B cell (primary cell): ENCODE data around the gene PLD1. TPM values are rescaled to one million over a fixed set of nuclear protein-coding genes. Genes with fewer than 3 reads are reported as not detected.

ENCODE experiments used
- ATAC-seq: fragments of 200-7000 bp; cut with Tn5 transposase; one replicate; pipeline ENCODE4 v1.10.0; 2021; ENCODE audit warnings: low read depth, mild to moderate bottlenecking, moderate number of reproducible peaks, moderate library complexity
- CTCF ChIA-PET: fragments of 350-600 bp; sonication (Branson Sonifier 250); formaldehyde crosslinking; loops from one replicate; lab custom pipeline; 2021; ENCODE audit warnings: antibody characterized with exemption, inconsistent platforms; lab: Charles Lee
- POLR2A ChIA-PET: fragments of 350-600 bp; sonication (Branson Sonifier 250); formaldehyde crosslinking; loops from one replicate; lab custom pipeline; 2021; ENCODE audit warnings: antibody characterized with exemption; lab: Charles Lee
- DNase-seq: peaks from one replicate; pipeline ENCODE4 v3.0.0; 2013
- H2AFZ ChIP-seq: 2 replicates; pipeline ENCODE4 v1.6.1; 2012; ENCODE audit warnings: mild to moderate bottlenecking, low read depth, low read length; ENCODE audit not compliant: insufficient read depth, poor library complexity, severe bottlenecking
- H3K27ac ChIP-seq, 2 donors: 1 replicate in 1 of 2; 2 replicates in 1 of 2; pipeline ENCODE4 v1.5.1; 2012 to 2013; ENCODE audit warnings: low read length in 2 of 2, mild to moderate bottlenecking in 2 of 2, moderate library complexity in 1 of 2
- H3K27me3 ChIP-seq, 4 experiments: fragments of 200-600 bp in 1 of 4; sonication (generic) in 1 of 4; replicated peaks in 1 of 4; 1 replicate in 2 of 4; 2 replicates in 2 of 4; pipeline versions ENCODE4 v1.6.1 to v1.7.0; 2013 to 2016; ENCODE audit warnings: low read length in 3 of 4, mild to moderate bottlenecking in 2 of 4, mixed read lengths in 1 of 4, moderate library complexity in 1 of 4; ENCODE audit not compliant: insufficient read depth in 4 of 4, control insufficient read depth in 3 of 4; ENCODE audit errors: control extremely low read depth in 1 of 4
- H3K36me3 ChIP-seq, 2 experiments: replicated peaks in 1 of 2; 1 replicate in 1 of 2; 2 replicates in 1 of 2; pipeline versions ENCODE4 v1.6.1 to v1.7.1; 2013; ENCODE audit warnings: low read length in 1 of 2; ENCODE audit not compliant: insufficient read depth in 2 of 2, control insufficient read depth in 1 of 2; ENCODE audit errors: control extremely low read depth in 1 of 2, extremely low read depth in 1 of 2
- H3K4me1 ChIP-seq, 2 donors: fragments of 200-600 bp in 1 of 2; sonication (generic) in 1 of 2; 1 replicate in 1 of 2; 2 replicates in 1 of 2; pipeline versions ENCODE4 v1.5.1 to v1.6.1; 2013 to 2017; ENCODE audit warnings: low read length in 2 of 2; ENCODE audit not compliant: control insufficient read depth in 2 of 2, insufficient read depth in 2 of 2
- H3K4me2 ChIP-seq: replicated peaks from 2 replicates; pipeline ENCODE3; 2012; ENCODE audit warnings: mild to moderate bottlenecking, low read depth, low read length; ENCODE audit not compliant: poor library complexity, severe bottlenecking
- H3K4me3 ChIP-seq, 5 experiments: fragments of 200-600 bp in 1 of 5; sonication (generic) in 1 of 5; 1 replicate in 3 of 5; 2 replicates in 2 of 5; pipeline versions ENCODE4 v1.5.1 to v1.7.0; 2011 to 2016; ENCODE audit warnings: low read length in 4 of 5, mild to moderate bottlenecking in 4 of 5, low read depth in 2 of 5, control low read depth in 1 of 5, moderate library complexity in 1 of 5; ENCODE audit not compliant: insufficient read depth in 1 of 5; ENCODE audit errors: control extremely low read depth in 1 of 5, extremely low read depth in 1 of 5
- H3K79me2 ChIP-seq: fragments of 200-600 bp; sonication (generic); one replicate; pipeline ENCODE4 v1.6.0; 2016; ENCODE audit warnings: low read length; ENCODE audit not compliant: control insufficient read depth, insufficient read depth
- H3K9ac ChIP-seq: fragments of 200-600 bp; sonication (generic); 2 replicates; pipeline ENCODE4 v1.6.1; 2017; ENCODE audit warnings: mild to moderate bottlenecking, low read length, moderate library complexity
- H3K9me3 ChIP-seq, 3 donors: one replicate each; pipeline versions ENCODE4 v1.6.1 to v1.7.1; 2013; ENCODE audit warnings: low read length in 2 of 3; ENCODE audit not compliant: control insufficient read depth in 2 of 3, insufficient read depth in 1 of 3; ENCODE audit errors: control extremely low read depth in 1 of 3
- H4K20me1 ChIP-seq: 2 replicates; pipeline ENCODE4 v1.6.0; 2012; ENCODE audit warnings: mild to moderate bottlenecking, low read length; ENCODE audit not compliant: insufficient read depth, control insufficient read depth, poor library complexity, severe bottlenecking
- H3K27ac Mint-ChIP-seq: one replicate; pipeline ENCODE4 v1.8.0; 2021; ENCODE audit warnings: mixed read lengths
- H3K27me3 Mint-ChIP-seq: one replicate; pipeline ENCODE4 v1.8.0; 2021; ENCODE audit warnings: mixed read lengths
- H3K4me1 Mint-ChIP-seq: one replicate; pipeline ENCODE4 v1.8.0; 2021; ENCODE audit warnings: mixed read lengths
- H3K4me3 Mint-ChIP-seq: one replicate; pipeline ENCODE4 v1.8.0; 2021; ENCODE audit warnings: mixed read lengths
- H3K9me3 Mint-ChIP-seq: one replicate; pipeline ENCODE4 v1.8.0; 2022; ENCODE audit warnings: mixed read lengths; ENCODE audit not compliant: insufficient read depth
- CTCF ChIP-seq: fragments of 200-600 bp; IDR thresholded peaks from one replicate; pipeline ENCODE4 v1.8.0; 2022; ENCODE audit warnings: antibody characterized with exemption, mild to moderate bottlenecking
- EZH2 ChIP-seq: IDR thresholded peaks from 2 replicates; pipeline ENCODE4 v1.6.1; 2012; ENCODE audit warnings: borderline replicate concordance, low read depth, mild to moderate bottlenecking, moderate library complexity, low read length; ENCODE audit not compliant: insufficient read depth, poor library complexity, severe bottlenecking
- WGBS: methylation state at CpG from one replicate; pipeline ENCODE4 v1.1.5; 2013; ENCODE audit warnings: missing lambda C conversion rate; ENCODE audit not compliant: insufficient coverage; 5-methylcytosine and 5-hydroxymethylcytosine counted together
- intact Hi-C: fragments of 100-400 bp; cut with micrococcal nuclease; formaldehyde crosslinking; loops from one replicate; pipeline ENCODE4 v1.10.0; 2022
- polyA plus RNA-seq: library from polyadenylated mRNA; depleted of rRNA; stranded (reverse); fragments of >200 nt; gene quantifications from 2 replicates; pipeline ENCODE4 v1.2.3, GENCODE V29; 2012
- total RNA-seq, 2 donors: library from RNA; stranded (reverse); fragments of 120-200 nt in 1 of 2; gene quantifications; 1 replicate in 1 of 2; 2 replicates in 1 of 2; pipeline versions ENCODE4 v1.2.3 to v1.2.4, GENCODE V29; 2013 to 2022

Gene PLD1
- total and polyA plus RNA-seq, 2 donors (not counting 1 experiment from before 2014, with no cell fraction given) = 0.24 to 0.52 TPM

- peak overlapping the region; percentile 10 to 48 (median 40) for H3K4me3 ChIP-seq
- DNase-seq = no peak
- peak overlapping the region; percentile 75 for H3K4me2 ChIP-seq
- Mint-ChIP-seq H3K4me1 (peaks cover 14% of the 10 kb centered on the region), H3K9me3 (no peaks in the 10 kb centered on the region), H3K4me3 (peak overlapping the region; percentile 60), H3K27me3 (peaks cover 27% of the 10 kb centered on the region), H3K27ac (no peak overlapping the region)
- peaks cover 11 to 17% of the 10 kb centered on the region in 2 donors for H3K4me1 ChIP-seq
- no peaks in the 10 kb centered on the region for H3K36me3 ChIP-seq
- 1% methylated on average over 11 of the region's 11 CpGs for WGBS
- H3K9me3 ChIP-seq = peaks cover 0 to 3% (median 0%) of the 10 kb centered on the region in 3 donors
- no peaks in the 10 kb centered on the region for H3K79me2 ChIP-seq
- H3K27me3 ChIP-seq = peaks cover 0 to 21% (median 16%) of the 10 kb centered on the region in 4 experiments
- peak overlapping the region; percentile 45 for H3K9ac ChIP-seq
- intact Hi-C loops = no loop called here
- no peak for TF ChIP-seq CTCF
- TF ChIP-seq EZH2 = no peak
- H3K27ac ChIP-seq = no peak overlapping the region
- H2AFZ ChIP-seq = peak overlapping the region; percentile 69
- ATAC-seq = no peak
- no peaks in the 10 kb centered on the region for H4K20me1 ChIP-seq
- ChIA-PET POLR2A (no interaction called here), CTCF (no interaction called here)
These were observed 747 bp downstream of the PLD1 start for GRCh38 chr3:171809611-171809860.

DNA sequence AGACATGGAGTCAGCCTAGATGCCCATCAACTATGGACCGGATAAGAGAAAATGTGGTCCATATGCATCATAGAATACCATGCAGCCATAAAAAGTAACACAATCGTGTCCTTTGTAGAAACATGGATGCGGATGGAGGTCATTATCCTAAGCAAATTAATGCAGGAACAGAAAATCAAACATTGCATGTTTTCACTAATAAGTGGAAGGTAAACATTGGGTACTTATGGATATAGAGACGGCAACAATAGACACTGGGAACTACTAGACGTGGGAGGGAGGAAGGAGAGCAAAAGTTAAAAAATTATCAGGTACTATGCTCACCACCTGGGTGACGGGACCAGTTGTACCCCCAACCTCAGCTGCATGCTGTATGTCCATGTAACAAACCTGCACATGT is 2.5 kb downstream of the PLD1 start:
- no peak overlapping the region for H2AFZ ChIP-seq
- ATAC-seq (no peak), DNase-seq (no peak)
- WGBS = 100% methylated on average over 1 of the region's 6 CpGs
- H3K27ac Mint-ChIP-seq = no peak overlapping the region
- POLR2A ChIA-PET = no interaction called here
- H3K4me2 ChIP-seq = no peak overlapping the region
- no peak overlapping the region for H3K4me3 ChIP-seq
- CTCF ChIA-PET = no interaction called here
- H3K9ac ChIP-seq = no peak overlapping the region
- intact Hi-C loops = no loop called here
- H4K20me1 ChIP-seq = no peaks in the 10 kb centered on the region
- H3K4me1 Mint-ChIP-seq = peaks cover 14% of the 10 kb centered on the region
- peaks cover 0 to 3% (median 0%) of the 10 kb centered on the region in 3 donors for H3K9me3 ChIP-seq
- H3K27me3 Mint-ChIP-seq = peaks cover 27% of the 10 kb centered on the region
- TF ChIP-seq CTCF (no peak), EZH2 (no peak)
- peaks cover 0 to 19% (median 15%) of the 10 kb centered on the region in 4 experiments for H3K27me3 ChIP-seq
- H3K4me1 ChIP-seq = peaks cover 11 to 17% of the 10 kb centered on the region in 2 donors
- H3K36me3 ChIP-seq = no peaks in the 10 kb centered on the region
- H3K4me3 Mint-ChIP-seq = no peak overlapping the region
- H3K79me2 ChIP-seq = no peaks in the 10 kb centered on the region
- no peak overlapping the region for H3K27ac ChIP-seq
- H3K9me3 Mint-ChIP-seq = no peaks in the 10 kb centered on the region
